CD4-positive, alpha-beta T cell treated with Interleukin-17A for 4 hours (primary cell): ENCODE data around the gene MAP4K2.

Experiments used
- DNase-seq: peaks from one replicate; pipeline ENCODE4 v3.0.0-alpha.2; 2020; ENCODE audit warnings: mixed read lengths

MAP4K2 gene

DNA sequence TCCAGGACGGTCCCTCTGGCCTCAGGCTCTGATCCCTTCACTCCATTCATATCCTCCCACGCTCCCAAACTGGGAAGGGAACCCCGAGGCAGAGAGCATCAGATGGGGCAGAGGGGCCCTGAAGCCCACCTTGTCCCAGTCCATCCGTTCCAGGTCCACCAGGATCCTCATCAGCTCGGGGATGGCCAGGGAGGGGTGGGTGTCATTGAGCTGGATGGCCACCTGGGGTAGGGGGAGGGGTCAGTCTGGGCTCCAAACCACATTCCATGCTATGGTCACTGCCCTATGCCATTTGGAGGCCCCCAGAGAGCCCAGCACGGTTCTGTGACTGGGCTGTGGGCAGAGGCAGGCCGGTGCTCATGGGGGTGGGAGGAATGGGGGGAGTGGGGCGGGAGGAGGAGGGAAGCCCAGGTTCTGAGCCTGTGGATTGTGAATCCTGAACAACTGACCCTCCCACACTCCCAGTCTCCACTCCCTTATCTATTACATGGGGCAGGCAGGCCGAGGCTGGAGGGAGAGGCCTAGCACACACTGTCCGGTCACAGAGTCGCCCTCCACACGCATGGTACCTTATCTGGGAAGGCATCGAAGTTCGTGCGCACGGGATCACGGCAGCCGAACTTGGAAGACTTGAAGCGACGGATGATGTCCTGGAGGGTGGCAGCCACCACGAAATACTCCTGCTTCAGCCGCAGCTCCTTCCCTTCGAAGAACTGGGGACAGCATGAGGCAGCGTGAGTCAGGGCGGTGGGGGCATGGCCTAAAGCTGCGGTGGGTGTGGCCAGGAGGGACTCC is 48.7 kb downstream of the MAP4K2 start:
- no peak for DNase-seq

DNA sequence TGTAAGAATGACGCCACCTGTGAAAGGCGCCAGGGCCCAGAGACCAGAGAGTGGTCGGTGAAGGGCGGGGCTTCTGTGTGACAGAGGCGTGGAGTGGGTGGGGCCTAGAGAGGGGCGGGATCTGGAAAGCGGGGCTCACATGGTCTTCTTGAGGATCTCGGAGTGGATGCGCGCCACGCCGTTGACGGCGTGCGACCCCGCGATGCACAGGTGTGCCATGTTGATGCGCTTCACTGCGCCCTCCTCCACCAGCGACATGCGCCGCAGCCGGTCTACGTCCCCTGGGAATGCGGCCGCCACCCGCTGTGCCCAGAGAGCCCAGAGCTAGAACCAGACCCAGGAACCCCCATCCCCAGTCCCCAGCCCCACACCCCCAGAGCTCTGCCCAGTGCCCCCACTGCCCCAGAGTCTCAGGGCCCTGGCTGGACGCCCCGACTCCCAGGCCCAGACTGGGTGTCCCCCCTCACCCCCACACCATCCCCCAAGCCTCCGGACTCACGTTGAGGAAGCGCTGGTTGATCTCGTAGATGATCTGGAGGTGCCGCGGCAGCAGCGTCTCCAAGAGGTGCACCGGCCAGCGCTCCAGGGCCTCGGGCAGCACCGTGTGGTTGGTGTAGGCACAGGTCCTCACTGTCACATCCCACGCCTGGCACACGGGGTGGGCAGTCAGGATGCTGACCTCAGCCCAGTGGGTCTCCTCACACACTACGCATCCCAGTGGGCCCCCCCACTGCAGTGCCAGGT is 49.5 kb downstream of the MAP4K2 start:
- no peak for DNase-seq

DNA sequence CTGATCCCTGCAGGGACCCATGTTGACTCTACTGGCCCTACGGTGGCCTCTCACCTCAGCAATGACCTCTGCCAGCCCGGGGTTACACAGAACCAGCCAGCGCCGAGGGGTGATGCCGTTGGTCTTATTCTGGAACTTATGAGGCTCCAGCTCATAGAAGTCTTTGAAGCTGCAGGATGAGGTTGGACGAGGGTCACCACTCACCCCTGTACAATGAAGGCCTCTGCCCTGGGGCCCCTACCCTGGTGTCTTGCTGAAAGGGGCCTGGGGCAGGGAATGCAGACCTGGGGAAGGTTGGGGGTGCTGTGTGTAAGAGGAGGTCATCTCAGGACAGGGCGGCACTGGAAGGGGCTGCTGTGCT is 50.0 kb downstream of the MAP4K2 start:
- no peak for DNase-seq

DNA sequence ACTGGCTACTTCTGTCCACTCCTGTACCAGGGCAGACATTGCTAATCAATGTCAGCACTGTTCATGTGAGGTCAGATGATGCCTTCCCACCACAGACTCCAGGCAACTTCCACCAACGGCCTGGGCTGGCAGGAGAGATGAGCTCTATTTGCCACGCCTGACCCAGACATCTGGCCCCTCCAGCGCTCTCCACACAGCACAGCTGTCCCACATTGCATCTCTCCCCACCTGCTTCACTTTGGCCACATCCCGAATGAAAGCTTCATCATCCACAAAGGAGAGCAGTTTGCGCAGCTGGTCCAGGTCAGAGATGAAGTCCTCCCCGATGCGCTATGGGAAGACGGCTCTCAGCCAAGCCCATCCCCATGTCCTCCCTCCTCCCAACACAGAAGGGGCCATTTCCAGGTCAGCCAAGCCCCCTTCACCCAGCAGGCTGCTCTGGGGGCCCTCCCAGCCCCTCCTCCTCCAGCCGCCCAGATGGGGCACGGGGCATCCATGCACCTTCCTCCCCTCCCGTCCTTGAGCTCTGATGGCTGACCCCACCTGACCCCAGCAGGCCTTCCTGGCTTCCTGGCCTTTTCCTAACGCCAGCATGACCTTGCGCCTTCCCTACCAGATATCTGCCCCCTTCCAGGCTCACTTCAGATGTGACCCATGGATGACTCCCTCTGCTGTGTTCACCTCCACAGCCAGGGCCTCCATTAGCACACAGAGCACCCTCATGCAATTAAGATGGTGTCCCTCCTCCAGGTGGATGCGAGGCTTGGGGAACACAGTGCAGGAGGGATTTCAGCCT is 50.6 kb downstream of the MAP4K2 start:
- no peak for DNase-seq

DNA sequence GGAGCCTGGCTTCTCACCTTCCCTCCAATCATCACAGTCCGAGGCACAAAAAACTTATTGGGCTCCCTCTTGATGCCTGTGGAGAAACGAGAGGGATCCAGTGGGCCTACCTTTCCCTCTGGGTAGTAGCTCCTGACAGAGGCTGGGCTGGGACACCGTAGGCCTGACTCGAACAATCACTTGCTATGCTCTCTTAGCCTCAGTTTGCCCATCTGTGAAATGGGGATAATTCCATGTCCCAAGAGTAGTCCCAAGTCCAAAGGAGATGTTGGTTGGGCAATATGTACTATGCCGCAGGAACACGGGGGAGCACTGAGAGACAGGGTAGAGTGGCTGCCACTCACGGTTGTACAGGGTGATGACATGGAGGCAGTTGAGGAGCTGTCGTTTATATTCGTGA is 51.4 kb downstream of the MAP4K2 start:
- DNase-seq = no peak

DNA sequence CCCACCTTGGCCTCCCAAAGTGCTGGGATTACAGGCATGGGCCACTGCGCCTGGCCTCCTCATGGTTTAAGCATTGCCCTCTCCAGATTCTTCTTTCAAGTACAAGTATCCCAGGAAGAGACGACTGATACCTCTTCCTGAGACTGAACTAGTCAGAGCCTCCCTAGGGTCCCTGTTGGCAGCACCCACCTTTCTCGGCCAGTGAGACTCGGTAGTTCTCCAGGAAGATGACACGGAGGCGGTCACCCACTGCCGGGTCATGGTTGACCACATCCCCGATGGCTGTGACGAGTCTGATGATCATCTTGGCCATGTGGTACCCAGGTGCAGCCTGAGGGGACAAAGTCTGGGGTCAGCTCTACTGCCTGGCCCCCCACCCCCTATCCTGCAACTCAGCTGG is 51.9 kb downstream of the MAP4K2 start:
- no peak for DNase-seq

DNA sequence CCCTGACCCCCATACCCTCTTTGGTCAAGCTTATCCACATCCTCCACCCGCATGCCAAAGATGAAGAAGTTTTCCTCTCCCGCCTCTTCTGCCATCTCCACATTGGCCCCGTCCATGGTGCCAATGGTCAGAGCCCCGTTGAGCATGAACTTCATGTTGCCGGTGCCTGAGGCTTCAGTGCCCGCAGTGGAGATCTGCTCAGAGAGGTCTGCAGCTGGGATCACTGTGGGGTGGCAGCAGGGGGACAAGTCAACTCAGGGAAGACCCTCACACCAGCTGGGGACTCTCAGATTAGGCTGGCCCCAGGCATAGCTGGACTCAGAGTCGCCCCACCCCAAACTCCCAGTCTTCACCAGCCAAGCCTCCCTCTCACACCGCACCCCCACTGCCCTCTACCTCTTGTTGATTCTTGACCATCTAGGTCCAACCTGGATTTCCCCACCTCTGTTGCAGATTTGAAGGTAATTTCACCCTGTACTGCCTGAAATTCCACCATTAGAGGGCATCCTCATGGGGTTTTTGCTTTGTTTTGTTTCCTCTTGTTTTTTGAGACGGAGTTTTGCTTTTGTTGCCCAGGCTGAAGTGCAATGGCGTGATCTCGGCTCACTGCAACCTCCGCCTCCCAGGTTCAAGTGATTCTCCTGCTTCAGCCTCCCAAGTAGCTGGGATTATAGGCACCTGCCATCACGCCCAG is 52.5 kb downstream of the MAP4K2 start:
- DNase-seq = no peak

DNA sequence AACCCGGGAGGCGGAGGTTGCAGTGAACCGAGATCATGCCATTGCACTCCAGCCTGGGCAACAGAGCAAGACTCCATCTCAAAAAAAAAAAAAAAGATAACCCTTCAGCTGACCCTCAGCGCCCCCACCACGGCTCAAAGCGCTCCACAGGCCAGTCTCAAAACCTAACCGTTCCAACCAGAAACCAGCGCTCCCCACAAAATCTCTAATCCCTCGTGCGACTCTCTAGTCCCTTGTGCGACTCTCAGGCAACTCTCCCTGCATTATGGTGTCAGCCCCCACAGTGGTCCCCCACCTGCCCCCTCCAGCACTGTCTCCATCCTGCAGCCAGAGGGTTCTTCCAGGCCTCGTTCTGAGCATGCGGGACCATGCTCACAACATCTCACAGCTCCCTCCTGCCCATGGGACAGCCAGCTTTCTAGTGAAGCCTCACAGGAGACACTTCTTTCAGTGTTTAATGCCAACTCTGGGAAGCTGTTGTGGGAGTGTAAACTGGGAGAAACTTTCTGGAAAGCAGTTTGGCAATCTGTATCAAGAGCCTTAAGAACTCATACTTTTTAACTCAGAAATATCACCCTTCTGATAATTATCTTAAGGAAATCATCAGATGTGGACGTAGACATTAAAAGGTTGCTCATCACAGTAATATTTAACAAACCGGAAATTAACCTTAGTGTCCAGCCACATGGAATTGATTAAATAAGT is 54.9 kb downstream of the MAP4K2 start:
- DNase-seq = no peak

DNA sequence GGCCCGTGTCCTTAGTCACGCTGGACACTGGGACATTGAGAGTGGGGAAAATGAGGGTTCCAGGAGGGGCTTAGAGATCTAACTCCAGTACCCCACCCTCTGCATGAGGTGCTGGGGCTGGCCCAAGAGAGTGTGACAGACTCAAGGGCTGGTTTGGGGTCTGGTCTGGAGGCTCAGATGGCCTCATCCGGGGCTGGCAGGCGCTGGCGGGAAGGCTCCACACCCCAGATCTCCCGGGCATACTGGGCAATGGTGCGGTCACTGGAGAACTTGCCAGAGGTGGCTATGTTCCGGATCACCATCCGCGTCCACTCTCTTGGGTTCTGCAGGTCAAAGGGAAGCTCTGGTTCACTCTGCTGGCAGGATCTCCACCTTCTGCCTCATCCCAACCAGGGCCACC is 56.5 kb downstream of the MAP4K2 start:
- DNase-seq = no peak

DNA sequence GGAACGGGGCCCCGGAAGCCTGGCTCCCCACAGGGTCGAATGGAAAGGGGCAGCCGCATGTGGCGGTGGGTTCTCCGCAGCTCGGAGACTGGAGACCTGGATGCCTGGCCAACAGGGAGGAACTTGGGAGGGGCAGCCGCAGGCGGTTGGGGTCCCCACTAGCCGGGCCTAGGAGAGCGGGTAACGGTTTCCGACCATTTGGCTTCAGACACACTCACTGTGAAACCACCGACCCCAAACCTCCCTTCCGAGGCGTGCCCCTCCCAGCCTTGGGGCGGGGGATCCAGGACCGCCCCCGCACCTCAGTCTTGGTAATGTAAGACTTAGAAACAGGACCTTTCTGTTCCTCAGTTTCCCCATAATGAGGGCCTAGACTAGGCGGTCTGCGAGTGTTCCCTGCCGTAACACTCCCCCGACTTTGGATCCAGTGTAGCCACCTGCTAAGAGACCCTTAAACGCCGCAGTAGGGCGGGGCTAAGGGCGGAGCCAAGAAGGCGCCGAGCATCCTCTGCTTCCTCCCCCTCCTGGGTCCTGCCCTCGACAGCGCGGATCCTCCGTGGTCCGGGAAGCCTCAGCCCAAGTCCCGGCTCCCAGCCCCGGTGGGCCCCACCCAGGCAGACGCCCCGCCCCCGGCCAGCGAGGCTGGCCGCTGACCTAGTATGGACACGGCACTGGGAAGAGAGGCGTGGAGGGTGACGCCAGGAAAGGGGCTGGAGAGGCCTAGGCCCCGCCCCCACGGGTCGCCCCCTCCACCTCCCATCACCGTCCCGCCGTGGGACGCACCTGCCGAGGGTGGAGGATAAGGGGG is 57.3 kb downstream of the MAP4K2 start:
- peak; percentile 87 for DNase-seq

DNA sequence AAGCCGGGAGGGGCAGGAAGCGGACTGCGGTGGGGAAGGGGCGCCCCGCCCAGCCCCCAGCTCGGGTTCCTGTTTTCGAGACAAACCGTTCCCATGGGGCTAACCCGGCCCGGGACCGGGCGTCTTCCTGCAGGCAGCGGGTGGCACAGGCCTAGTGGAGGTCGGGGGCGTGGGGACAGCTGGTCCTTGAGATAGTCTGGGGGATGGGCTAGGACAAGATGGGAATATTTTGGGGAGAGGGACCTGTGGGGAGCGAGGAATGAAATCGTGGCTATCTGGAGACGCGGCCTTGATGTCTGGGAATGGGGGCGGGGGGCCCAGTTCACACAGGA is 57.9 kb downstream of the MAP4K2 start:
- DNase-seq = peak; percentile 96

DNA sequence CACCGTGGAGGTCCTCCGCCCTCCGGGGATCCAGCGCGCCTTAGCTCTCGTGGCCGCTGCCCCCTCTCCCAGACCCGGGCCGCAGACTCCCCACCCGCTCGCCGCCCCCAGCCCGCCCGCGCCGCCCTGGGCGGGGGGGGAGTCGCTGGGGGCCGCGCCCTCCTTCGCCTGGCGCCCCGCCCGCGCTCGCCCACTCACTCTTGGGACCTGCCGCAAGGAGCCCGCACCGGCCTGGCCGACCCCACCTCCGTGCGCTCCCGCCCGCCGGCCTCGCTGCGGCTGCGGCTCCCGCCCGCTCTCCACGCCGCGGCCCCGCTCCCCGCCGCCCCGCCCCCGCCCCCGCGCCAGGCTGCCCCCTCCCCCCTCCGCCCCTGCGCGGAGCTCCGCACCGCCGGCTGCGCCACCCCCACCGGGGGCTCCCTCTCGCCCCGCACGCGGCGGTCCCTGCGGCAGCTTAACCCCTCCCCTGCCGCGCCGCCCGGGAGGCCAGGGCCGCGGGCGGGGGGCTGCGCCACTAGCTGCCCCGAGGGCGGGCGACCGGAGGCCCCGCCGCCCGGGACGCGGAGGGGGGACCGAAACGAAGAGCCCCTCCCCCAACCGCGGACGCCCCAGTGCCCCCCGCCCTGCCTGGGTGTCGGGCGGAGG is 58.3 kb downstream of the MAP4K2 start:
- no peak for DNase-seq

DNA sequence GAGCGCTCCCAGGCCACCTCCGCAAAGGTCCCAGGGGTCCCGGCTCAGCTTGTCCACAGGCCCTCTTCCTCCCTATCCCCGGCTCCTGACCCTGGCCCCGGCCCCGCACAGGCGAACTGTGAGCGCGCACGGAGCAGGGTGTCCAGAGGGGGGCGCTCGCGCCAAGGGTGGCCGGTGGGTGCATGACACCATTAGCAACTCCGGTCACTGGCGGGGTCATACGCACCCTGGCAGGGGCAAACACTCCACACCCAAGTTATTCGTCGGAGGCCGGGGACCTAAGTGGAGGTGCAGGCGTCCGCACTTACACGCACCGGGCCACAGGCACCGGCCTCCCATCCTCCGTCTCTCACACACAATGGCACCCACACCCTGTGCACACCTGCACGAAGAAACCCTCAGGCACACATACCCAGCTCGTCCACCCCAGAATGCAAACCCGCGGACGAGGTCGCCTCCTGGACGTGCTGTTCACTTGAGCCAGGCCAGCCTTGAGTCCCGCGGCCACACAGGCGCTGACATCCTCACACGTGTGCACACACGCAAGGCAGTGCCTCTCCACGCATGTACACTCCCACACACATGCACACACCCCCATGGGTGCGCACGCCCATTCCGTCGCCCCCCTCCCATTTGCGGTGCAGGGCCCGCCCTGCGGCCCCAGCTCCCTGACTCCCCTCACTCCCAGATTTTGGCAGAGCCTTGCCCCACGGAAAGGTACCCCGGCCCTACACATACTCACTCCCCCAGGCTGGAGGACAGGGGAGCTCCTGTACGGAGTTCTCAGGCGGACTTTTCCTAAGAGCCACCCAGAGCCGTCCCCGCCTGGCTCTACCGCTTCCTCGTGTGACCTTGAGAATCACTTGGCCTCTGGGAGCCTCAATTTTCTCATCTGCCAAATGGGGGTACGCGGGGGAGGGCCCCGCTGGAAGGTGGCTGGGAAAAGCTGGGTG is 59.1 kb downstream of the MAP4K2 start, which contains the start of gene RASGRP2:
Gene RASGRP2 (minus strand): TSS at position 552 of the 953 bp plus-strand sequence. CDS start 1,276 bp downstream, outside the sequence.
- peak; percentile 94 for DNase-seq

DNA sequence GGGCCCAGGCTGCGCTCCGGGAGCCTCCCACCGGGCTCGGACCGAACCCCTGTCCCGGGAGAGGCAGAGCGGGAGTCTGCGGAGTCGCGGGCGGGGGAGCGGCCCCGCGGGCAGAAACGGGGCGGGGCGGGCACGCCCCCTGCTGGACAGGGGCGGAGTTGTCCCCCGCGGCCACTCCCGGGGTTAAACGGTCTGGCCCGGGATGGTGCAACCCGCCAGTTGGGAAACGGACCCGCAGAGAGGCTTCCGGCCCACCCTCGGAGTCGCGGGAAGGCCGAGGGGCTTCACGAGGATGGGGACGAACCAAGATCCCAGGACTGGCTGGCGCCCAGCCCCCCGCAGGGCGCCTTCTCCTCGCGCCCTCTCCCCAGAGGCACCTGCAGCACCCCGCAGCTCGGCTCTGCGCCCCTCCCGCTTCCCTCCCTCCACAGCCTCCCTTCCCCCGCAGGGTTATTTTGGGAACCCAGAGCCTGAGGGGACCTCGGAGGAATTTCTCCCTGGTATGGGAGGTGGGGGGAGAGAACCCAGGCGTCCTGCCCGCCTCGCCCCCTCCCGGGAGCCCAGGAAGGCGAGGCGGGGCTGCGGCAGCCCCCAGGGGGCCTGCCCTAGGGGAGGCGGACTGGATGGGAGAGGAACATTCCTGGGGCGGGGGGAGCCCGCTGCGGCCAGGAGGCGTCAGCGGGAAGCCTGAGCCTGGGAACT is 60.0 kb downstream of the MAP4K2 start:
- peak; percentile 81 for DNase-seq

DNA sequence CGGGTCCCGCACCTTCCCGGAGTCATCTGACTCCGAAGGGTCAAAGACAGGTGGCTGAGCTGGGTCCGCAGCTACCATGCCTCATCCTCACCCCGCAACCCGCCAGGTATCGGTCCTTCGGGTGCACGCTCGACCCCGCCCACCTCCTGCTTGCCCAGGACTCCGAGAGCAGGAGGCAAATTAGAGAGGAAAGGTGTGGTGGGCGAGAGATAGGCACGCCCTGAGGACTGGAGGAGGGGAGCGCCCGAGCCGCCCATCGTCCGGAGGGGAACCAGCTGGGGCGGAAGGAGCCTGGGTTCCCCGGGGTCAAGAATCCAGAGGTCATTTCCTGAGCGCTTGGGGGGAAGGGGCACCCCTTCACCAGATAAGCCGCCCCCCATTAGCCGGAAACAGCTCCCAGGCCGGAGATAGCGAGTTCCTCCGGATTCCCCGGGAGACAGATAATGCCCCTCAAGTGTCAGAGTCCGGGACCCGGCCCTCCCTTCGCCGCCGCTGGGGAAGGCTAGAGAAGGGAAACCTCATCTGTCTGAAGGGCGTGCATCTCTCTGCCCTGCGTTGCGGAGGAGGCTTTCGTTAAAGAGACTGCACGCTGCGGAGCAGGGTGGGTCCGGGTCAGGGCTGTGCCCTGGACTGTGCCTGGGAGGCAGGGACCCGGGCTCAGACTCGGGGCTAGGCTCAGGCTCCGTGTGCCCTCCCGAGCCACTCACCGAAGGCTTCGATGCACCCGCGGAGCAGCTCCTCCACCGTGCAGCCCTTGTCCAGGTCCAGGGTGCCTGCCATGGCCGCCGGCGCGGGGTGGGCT is 60.7 kb downstream of the MAP4K2 start:
- peak; percentile 48 for DNase-seq

DNA sequence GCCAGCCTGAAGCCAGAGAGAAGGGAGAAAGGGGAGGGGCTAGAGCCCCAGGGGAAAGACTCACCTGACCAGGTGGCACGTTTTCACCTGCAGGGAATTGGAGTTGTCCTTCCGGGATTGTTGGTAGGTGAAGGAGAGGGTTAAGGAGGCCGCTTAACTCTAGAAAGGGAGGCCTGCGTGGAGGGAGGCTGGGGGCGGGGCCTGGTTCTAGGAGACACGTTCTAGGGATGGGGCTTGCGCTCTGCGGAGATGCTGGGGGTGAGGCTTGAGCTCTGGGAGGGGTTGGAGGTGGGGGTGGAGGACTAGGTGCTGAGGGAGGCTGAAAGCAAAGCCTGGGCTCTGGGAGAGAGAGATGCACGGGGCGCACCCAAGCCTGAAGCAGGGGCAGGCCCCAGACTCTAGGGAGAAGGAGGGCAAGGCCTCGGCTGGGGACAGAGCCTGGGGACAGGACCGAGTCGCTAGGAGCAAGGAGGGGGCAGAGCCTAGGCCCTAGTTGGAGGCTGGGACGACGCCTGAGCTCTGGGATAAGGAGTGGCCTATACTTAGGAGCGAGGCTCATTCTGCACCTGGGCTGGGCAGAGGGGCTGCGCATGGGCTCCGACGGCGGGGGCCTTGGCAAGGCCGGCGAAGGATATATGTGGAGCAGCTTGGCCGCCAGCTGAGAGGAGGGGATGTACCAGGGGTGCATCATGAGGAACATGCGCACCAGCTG is 61.5 kb downstream of the MAP4K2 start:
- DNase-seq = no peak

DNA sequence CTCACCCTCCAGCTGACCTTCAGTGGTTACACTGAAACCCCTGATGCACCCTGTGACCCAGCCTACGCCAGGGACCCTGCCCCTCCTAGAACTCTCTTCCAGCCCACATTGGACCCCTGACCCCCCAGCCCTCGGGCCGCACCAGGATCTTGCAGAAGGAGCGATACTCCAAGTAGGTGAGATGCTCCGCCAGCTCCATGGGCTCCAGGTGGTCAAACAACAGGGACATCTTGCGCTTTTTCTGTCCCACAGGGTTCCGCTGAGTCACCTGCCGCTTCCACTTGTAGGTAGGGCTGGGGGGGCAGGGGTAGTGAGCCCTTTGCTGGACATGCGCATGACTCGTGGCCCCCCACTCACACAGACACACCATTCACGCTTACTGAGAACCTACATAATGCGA is 63.1 kb downstream of the MAP4K2 start:
- DNase-seq = no peak

DNA sequence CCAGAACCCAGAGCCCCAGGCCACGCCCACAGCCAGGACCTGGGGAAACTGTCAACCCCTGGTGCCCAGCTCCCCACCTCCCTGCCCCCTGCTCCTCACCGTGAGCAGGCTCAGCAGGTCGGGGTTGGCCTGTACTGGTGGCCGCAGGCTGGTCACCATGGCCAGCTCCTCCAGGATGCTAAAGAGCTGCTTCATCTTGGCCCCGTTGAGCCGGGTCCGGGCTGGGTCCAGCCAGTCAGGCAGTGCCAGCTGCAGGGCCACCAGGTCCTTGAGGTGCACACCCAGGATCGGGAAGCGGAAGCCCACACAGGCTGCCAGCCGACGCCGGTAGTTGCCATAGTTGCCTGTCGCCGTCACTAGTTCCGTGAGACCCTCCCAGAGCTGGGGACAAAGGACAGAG is 66.4 kb downstream of the MAP4K2 start:
- DNase-seq = no peak
